HUES6 (cell line): ENCODE results near the gene SHISA4.

Source experiments
- H3K27ac ChIP-seq: 2 replicates; pipeline ENCODE4 v1.7.0; 2013; ENCODE audit warnings: low read depth, mild to moderate bottlenecking, low read length, inconsistent platforms
- H3K27me3 ChIP-seq: 2 replicates; pipeline ENCODE4 v1.6.1; 2013; ENCODE audit warnings: low read length; ENCODE audit not compliant: control insufficient read depth, insufficient read depth
- H3K36me3 ChIP-seq: 2 replicates; pipeline ENCODE4 v1.6.1; 2013; ENCODE audit warnings: low read length; ENCODE audit not compliant: control insufficient read depth, insufficient read depth
- H3K4me1 ChIP-seq: 2 replicates; pipeline ENCODE4 v1.6.1; 2013; ENCODE audit warnings: low read length; ENCODE audit not compliant: control insufficient read depth, insufficient read depth
- H3K4me3 ChIP-seq: 2 replicates; pipeline ENCODE4 v1.5.1; 2013; ENCODE audit warnings: low read depth, low read length
- H3K9ac ChIP-seq: one replicate; pipeline ENCODE4 v1.6.1; 2013; ENCODE audit warnings: mild to moderate bottlenecking, low read length
- H3K9me3 ChIP-seq: 2 replicates; pipeline ENCODE4 v1.6.1; 2013; ENCODE audit warnings: low read depth, low read length; ENCODE audit not compliant: control insufficient read depth, insufficient read depth

Gene SHISA4

GRCh38 chr1:201891451-201892045 is 2.9 kb downstream of the SHISA4 start:
- H3K4me3 ChIP-seq = no peak overlapping the region
- H3K4me1 ChIP-seq = peaks cover 38% of the 10 kb centered on the region
- H3K27ac ChIP-seq = no peak overlapping the region
- H3K9me3 ChIP-seq = no peaks in the 10 kb centered on the region
- no peaks in the 10 kb centered on the region for H3K36me3 ChIP-seq
- peaks cover 22% of the 10 kb centered on the region for H3K27me3 ChIP-seq
- no peak overlapping the region for H3K9ac ChIP-seq

DNA sequence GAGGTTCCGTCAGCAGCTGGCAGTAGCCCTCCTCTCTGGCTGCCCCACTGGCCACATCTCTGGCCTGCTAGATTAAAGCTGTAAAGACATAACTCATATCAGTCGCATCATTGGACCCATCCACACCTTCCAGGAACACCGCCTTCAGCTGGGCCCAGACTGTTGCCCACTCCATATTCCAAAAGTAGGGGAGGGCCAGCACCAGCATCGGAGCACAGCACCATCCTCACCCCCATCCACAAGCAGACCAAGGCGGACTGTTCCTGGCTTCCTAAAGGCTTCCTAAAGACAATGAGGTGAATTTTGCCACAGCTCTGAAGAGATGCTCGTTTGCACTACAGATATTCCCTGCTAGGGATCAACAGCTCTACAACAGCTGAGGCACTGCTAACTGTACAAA is 3.5 kb downstream of the SHISA4 start:
- H3K9ac ChIP-seq = no peak overlapping the region
- no peak overlapping the region for H3K27ac ChIP-seq
- no peaks in the 10 kb centered on the region for H3K36me3 ChIP-seq
- H3K4me1 ChIP-seq = peaks cover 39% of the 10 kb centered on the region
- no peak overlapping the region for H3K4me3 ChIP-seq
- no peaks in the 10 kb centered on the region for H3K9me3 ChIP-seq
- peaks cover 22% of the 10 kb centered on the region for H3K27me3 ChIP-seq

- Histone ChIP-seq H3K4me3 (no peak overlapping the region), H3K27ac (no peak overlapping the region), H3K36me3 (no peaks in the 10 kb centered on the region), H3K9ac (no peak overlapping the region), H3K27me3 (peaks cover 11% of the 10 kb centered on the region), H3K4me1 (peaks cover 33% of the 10 kb centered on the region), H3K9me3 (no peaks in the 10 kb centered on the region)
These were observed 4.7 kb downstream of the SHISA4 start for GRCh38 chr1:201893431-201893830.

DNA sequence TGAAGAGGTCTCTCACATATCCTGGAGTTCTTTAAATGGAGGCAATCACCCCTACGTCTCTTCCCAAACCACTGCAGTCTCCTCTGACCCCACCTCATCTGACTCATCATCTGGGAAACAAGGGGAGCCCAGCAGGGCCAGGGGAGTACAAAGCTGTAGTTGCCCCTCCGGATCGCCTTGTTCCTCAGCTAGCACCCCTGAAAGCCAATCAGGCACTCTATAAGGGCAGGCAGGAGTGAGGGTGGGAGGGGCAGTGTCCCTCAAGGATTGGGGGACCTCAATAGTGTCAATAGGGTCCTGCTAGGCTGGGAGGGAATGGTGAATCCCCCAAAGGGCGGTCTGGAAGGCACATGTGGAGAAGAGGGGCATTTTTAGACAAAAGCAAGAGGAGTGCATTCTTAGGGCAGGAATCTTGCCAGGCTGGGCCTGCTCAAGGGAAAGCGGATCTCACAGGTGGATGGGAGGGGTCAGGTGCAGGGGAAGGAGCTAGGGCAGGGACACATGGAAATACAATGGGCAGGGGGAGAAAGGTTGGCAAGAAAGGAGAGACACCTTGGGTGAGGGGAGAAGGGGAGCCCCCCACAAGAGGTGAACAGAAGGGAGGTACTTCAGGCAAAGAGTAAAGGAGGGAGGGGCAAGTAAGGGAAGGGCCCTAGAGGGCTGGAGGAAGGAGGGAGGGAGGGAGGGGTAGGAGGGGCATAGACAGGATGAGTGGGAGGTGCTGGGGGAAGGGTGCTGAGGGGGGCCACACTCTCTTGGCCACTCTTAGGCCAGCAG is 5.8 kb downstream of the SHISA4 start:
- Histone ChIP-seq H3K27ac (no peak overlapping the region), H3K4me3 (no peak overlapping the region), H3K4me1 (peaks cover 30% of the 10 kb centered on the region), H3K27me3 (peaks cover 3% of the 10 kb centered on the region), H3K9ac (no peak overlapping the region), H3K9me3 (no peaks in the 10 kb centered on the region), H3K36me3 (no peaks in the 10 kb centered on the region)

- Histone ChIP-seq H3K36me3 (no peaks in the 10 kb centered on the region), H3K4me1 (peaks cover 29% of the 10 kb centered on the region), H3K4me3 (no peak overlapping the region), H3K9me3 (no peaks in the 10 kb centered on the region), H3K27me3 (no peaks in the 10 kb centered on the region; the same call in 1 of the 2 replicates), H3K27ac (no peak overlapping the region), H3K9ac (no peak overlapping the region)
These were observed 6.5 kb downstream of the SHISA4 start for GRCh38 chr1:201895120-201895665.

DNA sequence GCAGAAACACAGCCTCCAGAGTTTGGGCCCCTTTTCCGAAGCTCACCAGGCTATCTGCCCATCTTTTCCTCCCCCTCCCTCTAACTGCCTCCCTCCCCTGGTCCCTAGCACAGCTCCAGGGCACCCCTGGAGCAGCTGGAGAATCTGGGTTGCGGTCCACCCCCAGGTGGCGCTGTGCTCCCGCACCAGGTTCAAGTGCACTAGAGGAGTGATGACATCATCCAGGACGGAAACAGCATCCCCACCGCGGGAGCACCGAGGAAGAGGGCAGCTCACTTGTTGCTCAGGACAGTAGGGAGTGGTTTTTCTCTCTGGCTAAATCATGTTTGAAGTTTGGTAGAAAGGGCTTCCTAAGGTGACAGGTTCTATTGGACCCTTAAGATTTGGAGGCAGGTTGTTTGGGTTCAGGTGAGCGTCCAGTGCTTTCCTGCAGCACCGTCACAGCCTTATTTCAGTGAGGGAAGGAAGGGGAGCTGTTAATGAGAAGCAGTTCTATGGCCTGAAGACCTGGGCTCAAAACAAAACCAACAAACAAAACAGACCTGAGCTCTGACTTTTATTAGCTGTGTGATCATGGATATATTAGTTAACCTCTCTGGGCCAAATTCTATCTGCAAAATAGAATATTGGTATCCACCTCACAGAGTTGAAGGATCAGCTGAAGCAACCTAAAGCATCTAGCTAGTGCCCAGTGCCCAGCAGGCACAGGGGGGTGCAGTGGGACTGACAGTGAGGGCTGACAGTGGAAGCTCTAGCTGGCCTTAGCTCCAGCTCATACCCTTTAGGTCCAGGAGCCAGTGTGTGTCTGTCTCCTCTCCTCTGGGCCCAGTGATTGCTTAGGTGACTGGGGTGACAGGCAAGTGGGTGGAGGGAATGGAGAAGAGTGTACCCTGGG is 7.5 kb downstream of the SHISA4 start:
- no peak overlapping the region for H3K27ac ChIP-seq
- no peak overlapping the region for H3K4me3 ChIP-seq
- H3K9ac ChIP-seq = no peak overlapping the region

DNA sequence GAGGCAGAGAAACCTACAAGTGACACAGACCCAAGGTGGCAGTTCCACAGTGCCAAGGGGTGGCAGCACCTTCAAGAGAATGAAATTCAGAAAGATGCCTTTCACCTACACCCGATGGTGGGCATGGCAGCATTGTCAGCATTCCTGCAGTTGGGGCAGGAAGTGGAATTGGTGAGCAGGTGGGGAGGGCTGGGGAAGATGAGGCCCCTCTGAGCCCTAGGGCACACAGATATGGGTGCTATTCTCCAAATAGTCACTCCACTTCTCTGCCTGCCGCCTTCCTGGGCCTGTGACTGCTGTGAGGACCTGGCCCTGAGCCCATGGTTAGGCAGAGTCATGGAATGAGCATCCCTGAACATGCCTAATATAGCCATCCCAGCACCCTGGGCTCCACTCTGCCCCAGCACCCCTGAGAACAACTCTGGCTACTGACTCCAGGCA is 8.3 kb downstream of the SHISA4 start:
- no peaks in the 10 kb centered on the region for H3K36me3 ChIP-seq
- no peak overlapping the region for H3K27ac ChIP-seq
- peaks cover 29% of the 10 kb centered on the region for H3K4me1 ChIP-seq
- no peaks in the 10 kb centered on the region for H3K9me3 ChIP-seq
- H3K27me3 ChIP-seq = no peaks in the 10 kb centered on the region
- no peak overlapping the region for H3K9ac ChIP-seq
- no peak overlapping the region for H3K4me3 ChIP-seq

More for the DNA sequence above, 7.5 kb downstream of the SHISA4 start:
- no peaks in the 10 kb centered on the region for H3K9me3 ChIP-seq
- no peaks in the 10 kb centered on the region for H3K27me3 ChIP-seq
- H3K4me1 ChIP-seq = peaks cover 29% of the 10 kb centered on the region
- no peaks in the 10 kb centered on the region for H3K36me3 ChIP-seq

DNA sequence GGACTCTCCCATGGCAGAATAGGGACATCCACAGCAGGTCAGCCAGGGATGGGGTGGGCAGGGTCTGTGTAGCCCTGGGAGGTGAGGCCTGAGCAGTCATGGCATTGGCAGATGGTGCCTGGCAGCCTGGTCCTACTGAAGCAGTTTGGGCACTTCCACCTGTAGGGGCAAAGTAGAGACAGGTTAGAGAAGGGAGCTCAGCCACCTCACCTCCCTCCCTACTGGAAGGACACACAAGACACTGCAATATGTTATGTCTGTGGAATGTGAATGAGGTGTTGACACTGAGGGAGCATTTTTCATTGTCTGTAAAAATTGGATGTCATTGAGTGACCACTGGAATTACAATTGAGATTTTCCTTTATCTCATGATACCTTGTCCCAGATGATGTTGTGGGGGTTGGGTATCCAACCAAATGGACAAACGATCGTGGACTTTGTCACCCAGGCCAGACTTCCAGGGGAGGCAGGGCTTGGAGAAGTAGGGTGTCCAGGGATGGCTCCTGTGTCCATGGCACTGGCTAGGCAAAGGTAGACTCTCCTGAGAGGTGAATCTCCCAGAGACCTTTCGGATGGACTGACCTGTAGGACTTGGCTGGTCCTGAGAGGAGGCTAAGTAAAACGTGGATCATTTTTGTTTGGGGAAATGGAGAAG is 9.7 kb downstream of the SHISA4 start:
- H3K27ac ChIP-seq = no peak overlapping the region

DNA sequence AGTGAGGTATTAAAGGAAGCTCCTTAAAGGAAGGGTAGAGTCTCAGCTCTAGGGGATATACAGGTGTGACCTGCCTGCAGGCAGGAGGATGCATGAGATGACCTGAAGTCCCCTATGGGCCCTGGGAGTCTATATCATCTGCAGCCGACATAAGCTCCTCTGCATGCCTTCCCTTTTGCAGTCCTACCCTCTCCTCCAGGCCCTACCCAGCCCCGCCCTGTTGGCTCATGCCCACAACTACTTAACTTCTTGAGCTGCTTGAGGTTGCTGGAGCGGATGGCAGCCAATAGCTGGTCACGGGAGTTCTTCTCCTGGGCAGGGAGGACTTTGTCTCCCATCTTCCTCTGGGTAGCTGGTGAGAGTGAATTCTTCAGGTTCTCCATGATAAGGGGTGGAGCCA is 10.3 kb downstream of the SHISA4 start:
- H3K9ac ChIP-seq = no peak overlapping the region
- no peak overlapping the region for H3K4me3 ChIP-seq
- no peaks in the 10 kb centered on the region for H3K9me3 ChIP-seq
- no peak overlapping the region for H3K27ac ChIP-seq
- no peaks in the 10 kb centered on the region for H3K27me3 ChIP-seq
- H3K4me1 ChIP-seq = peaks cover 22% of the 10 kb centered on the region
- H3K36me3 ChIP-seq = no peaks in the 10 kb centered on the region

More for the DNA sequence above, 9.7 kb downstream of the SHISA4 start:
- Histone ChIP-seq H3K9ac (no peak overlapping the region), H3K36me3 (no peaks in the 10 kb centered on the region), H3K27me3 (no peaks in the 10 kb centered on the region), H3K4me1 (peaks cover 29% of the 10 kb centered on the region), H3K9me3 (no peaks in the 10 kb centered on the region), H3K4me3 (no peak overlapping the region)

DNA sequence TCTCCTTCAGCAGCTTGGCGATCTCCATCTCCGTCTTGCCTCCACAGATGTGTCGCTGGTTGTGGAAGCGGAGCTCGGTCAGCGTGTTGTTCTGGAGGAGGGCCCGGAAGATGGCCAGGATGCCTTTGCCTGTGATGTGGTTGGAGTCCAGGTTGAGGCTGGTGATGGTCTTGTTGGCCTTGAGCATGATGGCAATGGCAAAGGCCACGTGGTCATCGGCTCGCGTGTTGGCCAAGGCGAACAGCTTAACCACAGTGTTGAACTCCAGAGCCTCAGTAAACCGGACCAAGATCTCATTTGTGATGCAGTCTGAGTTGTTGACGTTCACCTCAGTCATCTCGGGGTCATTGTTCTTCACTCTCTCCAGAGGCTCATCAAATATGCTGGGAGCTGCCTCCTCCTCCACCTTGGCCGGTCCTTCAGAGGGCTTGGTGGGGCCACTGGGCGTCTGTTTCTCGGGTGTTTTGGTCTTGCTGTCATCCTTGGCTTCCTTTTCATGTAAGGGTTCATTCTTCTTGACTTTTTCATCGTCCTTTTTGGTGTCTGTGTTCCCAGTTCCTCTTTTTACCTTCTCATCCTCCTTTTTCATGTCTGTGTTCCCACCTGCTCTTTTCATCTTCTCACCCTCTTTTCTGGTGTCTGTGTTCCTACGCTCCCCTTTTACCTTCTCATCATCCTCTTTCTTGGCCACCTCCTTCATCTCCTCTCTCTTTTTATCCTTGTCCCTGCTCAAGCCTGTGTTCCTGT is 11.2 kb downstream of the SHISA4 start:
- no peaks in the 10 kb centered on the region for H3K27me3 ChIP-seq
- H3K36me3 ChIP-seq = no peaks in the 10 kb centered on the region
- H3K4me1 ChIP-seq = peaks cover 20% of the 10 kb centered on the region
- no peak overlapping the region for H3K9ac ChIP-seq
- no peak overlapping the region for H3K4me3 ChIP-seq
- H3K9me3 ChIP-seq = no peaks in the 10 kb centered on the region
- no peak overlapping the region for H3K27ac ChIP-seq
